GM12865 (cell line): ENCODE results near the gene GSTO2.

Experiments used
- DNase-seq: peaks from one replicate; pipeline ENCODE4 v3.0.0; 2010; ENCODE audit warnings: low read depth
- H3K4me3 ChIP-seq: 2 replicates; pipeline ENCODE4 v1.5.1; 2011; ENCODE audit warnings: mild to moderate bottlenecking, low read depth, low read length, control low read depth
- TF ChIP-seq, protein P1 (sequence below): IDR thresholded peaks from 2 replicates; pipeline ENCODE4 v1.5.1; 2011; ENCODE audit warnings: low read length, control low read depth, low read depth, inconsistent platforms; ENCODE audit not compliant: insufficient read depth; ENCODE audit errors: missing control alignments

GSTO2 gene

DNA sequence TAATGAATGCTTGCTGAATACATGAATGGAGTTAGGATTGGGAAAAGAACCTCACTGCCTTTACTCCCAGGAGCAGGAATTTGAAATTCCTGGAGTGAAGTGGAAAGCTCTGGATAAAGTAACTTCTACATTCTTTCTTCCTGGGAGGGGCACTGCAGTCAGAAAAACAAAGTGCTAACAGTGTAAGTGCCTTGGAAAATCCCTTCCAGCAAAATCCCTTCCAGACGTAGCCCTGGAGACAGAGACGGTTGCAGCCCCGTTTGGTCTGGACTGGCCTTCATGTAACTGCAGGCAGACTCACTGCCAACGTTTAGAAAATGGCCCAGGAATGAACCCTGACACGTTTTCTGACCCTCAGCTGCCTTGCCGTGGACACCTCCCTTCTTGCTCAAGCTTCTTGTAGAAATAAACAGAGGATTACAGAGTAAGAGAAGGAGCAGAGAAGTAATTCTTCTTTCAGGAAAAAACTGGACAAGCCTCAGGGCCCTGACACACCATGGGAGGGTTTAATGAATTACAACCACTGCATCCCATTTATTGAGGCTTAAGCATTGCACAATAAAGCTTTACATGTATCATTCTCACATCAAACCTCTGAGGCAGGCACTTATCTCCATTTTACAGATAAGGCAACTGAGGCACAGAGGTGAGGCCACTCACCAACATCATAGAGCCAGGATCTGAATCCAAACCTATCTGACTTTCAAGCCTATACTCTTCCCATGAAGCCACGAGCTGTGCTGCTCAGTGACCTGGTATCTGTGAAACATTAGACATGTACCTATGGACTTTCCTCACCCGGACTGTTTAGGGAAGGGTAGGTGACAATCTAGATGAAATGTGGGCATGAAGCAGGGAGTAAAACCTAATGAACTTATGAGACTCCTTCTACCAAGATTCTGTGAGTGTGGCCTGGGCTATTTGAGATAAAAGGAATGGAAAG is 61.5 kb downstream of the GSTO2 start:
- TF ChIP-seq, protein P1, sequence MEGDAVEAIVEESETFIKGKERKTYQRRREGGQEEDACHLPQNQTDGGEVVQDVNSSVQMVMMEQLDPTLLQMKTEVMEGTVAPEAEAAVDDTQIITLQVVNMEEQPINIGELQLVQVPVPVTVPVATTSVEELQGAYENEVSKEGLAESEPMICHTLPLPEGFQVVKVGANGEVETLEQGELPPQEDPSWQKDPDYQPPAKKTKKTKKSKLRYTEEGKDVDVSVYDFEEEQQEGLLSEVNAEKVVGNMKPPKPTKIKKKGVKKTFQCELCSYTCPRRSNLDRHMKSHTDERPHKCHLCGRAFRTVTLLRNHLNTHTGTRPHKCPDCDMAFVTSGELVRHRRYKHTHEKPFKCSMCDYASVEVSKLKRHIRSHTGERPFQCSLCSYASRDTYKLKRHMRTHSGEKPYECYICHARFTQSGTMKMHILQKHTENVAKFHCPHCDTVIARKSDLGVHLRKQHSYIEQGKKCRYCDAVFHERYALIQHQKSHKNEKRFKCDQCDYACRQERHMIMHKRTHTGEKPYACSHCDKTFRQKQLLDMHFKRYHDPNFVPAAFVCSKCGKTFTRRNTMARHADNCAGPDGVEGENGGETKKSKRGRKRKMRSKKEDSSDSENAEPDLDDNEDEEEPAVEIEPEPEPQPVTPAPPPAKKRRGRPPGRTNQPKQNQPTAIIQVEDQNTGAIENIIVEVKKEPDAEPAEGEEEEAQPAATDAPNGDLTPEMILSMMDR = no peak
- no peak overlapping the region for H3K4me3 ChIP-seq
- no peak for DNase-seq

DNA sequence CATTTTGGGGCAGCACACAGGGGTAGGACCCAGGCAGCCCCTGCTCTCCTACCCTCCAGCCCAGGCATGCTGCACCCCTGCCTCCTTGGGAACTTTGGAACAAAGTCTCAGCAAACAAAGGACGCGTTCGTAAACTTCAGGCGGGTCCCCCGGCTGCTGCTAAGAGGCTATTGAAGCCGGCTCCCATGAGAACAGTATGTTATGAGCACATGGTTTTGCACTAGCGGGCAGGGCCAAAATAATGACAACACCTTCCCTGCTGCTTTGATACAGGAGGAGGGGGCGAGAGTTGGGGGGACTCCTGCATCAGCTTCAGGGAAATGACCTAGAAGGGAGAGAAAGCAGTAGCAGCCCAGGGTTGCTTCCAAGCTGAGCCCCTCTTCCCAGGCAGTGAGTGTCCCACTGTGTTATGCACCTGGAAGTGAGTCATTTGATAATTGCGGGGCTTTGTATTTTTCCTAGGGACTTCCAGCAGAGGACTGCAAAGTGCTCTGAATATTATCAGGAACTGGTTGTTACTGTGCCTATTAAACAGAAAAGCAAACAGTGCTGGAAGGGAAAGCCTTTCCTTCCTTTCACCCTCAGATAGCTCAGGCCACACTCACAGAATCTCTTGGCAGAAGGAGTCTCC is 62.3 kb downstream of the GSTO2 start:
- DNase-seq = no peak
- TF ChIP-seq, protein P1 = no peak
- H3K4me3 ChIP-seq = no peak overlapping the region

DNA sequence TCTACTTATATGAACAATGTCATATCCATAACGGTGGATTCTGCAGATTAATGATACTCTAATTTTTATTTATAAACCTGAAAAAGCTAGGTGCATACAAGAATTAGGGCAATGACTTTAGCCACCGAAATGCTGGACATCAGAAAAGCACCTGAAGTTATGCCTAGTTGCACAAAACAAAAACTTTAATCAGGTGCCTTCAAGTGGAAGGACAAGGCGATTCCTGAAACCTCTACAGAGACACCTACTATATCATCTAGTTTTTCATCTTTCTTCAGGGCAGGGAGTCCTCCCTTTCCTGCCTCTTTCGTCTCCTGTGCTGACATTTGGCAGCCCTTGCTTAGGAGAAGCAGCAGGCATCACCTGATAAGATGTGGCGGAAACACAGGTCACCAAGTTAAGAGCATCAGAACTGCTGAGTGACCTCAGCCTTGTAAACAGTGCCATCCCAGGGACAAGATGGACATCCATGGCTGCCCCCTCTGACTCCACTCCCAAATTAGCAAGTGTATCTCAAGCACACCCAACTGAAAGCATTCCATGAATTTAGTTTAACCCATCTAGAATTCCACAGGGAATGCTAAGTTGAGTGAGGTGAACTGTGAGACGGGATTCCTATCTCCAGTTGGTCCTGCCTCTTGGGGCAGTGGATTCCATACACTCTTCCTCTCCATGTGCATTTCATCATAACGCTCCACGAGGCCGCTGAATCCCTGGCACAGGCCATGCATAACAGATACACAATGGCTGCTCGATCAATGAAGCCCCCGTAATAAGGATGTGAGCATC is 63.5 kb downstream of the GSTO2 start:
- DNase-seq = no peak
- TF ChIP-seq, protein P1 = no peak
- no peak overlapping the region for H3K4me3 ChIP-seq

DNA sequence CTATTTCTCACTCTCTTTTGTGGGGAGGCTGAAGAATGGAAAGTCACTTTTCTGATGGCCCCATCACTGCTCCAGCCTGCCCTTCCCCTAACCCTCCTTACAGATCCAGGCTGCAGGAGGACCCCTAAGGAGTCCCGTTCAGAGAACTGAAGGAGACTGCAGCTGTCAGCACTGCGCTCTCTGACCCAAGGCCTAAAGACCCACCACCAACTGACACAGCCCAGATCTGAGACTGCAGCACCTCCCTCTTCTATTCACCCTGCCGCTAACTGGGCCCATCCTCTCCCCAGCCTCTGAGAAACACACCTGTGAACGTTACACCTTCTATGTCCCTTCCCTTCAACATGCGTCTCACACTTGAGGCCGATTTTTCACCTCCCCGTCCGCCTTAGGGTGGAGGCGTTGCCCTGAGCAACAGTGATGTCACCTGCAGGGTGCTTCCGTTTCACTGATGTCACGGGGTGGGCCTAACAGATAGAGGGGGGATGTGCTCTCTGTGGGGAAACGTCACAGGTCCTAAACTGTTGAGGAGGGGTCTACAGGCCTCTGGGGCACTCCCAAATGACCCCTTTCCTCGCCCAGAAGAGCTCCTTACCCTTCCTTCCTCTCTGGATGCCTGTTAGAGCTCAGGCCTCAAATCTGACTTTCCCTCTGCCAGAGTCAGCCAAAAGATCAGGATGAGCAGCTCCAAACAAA is 64.2 kb downstream of the GSTO2 start:
- no peak for DNase-seq
- no peak overlapping the region for H3K4me3 ChIP-seq
- TF ChIP-seq, protein P1 = no peak

DNA sequence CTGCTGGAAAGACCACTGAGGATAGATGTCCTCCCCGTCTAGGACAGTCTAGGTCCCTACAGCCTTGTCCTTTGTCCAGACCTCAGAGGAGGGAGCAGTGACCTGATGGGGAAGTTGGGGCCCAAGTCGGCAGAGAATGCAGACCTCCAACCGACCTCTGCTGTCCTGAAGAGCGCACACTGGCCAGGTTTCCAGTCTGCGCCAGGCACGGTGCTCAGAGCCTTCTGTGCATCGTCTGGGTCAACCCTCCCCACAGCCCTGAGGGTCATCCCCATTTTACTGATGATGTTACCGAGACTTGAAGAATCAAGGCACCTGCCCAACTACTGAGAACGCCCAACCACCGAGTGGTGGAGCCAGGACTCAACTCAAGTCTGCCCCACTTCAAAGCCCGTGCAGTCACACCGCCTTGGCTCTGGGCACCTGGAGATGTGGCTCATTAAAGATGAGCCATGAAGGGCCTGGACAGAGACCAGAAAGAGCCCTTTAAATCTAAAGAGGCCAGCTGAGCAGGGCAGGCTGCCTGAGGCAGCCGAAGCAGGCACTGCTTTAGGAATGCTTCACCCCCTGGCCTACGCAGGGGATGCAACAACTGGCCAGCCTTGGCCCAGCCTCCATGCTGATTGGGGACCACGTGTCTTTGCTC is 64.9 kb downstream of the GSTO2 start:
- TF ChIP-seq, protein P1 = no peak
- no peak for DNase-seq
- H3K4me3 ChIP-seq = no peak overlapping the region

DNA sequence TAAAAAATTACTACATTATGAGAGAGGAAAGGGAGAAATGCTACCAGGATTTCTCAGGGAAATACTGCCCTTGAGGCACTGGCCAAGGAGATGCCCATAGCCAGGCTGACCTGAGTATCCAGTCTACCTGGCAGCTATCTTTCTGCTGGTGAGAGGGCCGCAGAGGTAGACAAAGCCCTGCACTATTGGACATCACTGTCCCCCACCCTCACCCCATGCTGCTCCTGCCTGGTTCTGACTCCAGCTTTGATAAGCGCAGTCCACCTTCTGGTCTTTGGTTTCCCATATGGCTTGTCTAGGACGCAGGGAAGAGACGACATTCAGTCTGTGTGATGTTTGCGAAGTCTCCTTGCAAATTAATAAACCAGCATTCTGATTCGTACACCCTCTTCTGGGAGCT is 65.6 kb downstream of the GSTO2 start:
- no peak for DNase-seq
- TF ChIP-seq, protein P1 = no peak
- no peak overlapping the region for H3K4me3 ChIP-seq
